ENCODE measurements around the gene GATA5.

The GATA5 gene

DNA sequence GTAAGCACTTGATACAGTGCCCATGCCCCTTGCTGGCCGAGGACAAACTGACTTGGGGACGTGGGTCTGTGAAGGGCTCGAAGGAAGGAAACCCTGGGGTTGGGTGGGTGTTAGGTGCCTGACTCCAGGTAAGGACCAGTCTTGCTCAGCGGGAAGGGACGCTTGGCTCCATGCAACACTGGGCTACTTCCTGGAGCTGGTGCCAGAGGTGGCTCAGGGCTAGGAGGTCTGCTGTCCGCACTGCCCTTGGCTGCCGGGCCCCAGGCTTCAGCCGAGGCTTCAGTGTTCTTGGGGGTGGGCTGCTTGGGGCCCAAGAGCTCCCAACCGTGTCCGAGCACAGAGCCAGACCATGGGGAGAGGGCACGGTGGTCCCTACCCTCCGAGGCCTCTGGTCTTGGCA lies 5.3 kb downstream of the GATA5 start:
- DNase-seq = no peak

GRCh38 chr20:62470001-62470400 lies 5.8 kb downstream of the GATA5 start:
- DNase-seq = no peak

DNA sequence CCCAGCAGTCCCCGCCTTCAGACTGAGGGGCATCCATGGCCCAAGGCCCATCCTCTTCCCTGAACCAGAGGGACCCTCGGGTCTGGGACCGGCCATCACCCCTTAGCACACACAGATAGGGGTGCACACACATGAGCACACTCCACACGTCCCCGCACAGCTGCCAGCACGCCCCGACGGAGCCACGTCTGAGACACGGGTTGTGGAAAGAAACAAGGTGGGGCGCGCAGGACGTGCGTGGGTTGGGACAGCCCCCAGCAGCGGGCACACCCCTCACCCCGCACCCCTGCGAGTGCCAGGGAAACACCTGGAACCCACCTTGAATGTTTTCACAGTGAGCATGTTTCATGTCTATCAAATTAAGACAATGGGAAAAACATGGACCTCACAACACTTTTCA lies 6.4 kb downstream of the GATA5 start:
- no peak for DNase-seq

DNA sequence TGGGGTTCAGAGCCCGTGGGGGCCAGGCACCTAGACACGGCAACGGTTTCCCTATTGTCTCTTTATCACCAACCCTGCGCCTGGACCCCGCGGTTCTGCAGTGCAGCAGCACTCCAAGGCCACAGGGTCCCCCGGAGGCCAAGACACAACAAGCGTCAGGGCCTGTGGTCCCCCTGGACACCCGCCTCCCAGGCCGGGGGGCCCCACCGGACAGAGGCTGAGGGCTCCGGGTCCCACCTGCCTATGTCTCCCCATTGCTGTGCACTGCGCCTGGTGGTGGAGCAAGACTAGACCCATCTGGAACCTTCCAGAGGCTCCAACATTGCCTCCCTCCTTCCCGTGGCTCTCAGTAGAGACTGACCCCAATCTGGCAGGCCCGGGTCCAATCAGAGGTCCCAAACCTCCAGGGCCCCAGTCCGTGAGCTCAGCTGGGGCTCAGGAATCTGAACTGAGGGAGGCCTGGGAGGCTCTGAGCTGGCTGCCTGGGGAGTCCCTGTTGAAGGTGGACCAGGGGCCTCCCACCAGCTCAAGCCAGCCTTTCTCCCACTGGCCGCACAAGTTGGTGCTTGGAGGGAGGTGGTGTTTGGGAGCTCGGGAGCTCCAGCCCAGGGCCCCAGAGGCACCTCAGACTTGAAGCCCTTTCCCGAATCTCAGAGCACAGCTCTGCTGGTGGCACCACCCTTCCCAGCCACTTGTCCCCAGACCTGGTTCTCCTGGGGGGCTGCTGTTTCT lies 8.8 kb downstream of the GATA5 start:
- no peak for DNase-seq

- DNase-seq = no peak
These were observed 9.6 kb downstream of the GATA5 start for GRCh38 chr20:62466072-62466760.

DNA sequence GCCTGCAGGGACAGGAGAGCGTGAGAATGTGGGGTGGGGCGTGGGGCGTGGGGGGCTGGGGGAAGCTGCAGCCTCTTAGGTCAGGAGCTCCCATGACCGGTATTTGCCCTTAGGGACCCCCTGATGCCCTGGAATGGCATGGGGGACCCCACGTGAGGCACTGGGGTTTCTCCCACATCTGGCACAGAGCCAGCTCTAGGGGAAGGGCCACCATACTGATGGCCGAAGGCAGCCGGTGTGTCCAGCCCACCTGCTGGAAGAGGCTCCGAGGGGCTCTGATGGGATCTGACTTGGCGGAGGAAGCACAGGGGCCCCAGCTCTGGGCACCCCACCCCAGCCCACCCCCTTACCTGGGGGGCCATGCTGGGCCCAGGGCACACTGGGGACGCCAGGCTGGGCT lies 10.8 kb downstream of the GATA5 start:
- no peak for DNase-seq

GRCh38 chr20:62464425-62464770 lies 11.4 kb downstream of the GATA5 start:
- DNase-seq = no peak

DNA sequence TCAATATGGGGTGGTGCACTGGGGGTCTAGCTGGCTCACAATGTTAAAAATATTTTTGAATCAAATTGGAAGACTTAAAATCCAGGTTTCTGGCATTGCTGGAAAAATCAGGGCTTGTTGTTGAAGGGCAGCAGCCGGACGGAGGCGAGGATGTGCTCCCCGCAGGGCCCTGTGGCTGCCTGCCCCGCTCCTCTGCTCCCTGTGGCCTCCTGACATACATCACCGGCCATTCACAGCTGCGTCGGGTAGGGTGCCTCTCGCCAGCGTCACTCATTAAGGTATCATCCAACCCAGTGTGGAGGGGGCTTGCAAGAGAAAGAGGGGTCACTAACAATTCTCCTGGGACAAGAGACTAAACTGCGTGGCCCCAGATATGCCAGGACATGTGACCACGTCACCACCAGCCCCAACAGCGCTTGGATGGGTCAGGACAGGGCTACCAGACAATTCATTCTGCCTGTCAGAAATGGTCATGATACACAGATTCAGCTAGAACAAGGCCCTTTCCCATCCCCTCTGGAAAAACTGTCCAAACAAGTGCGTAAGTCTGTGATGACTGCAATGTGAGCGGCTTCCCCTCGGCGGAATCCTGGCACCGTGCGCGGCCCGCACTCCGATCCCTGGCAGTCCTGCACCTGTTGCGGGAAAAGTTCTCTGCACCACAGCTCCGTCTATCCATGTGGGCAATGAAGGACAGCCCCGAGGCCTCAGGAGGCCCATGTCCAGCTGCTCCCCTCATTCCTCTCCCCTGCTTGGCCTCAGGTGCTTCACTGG lies 12.0 kb downstream of the GATA5 start:
- no peak for DNase-seq

- DNase-seq = no peak
These were observed 12.7 kb downstream of the GATA5 start for GRCh38 chr20:62462976-62463592.

GRCh38 chr20:62461834-62462233 lies 14.0 kb downstream of the GATA5 start:
- DNase-seq = no peak

- no peak for DNase-seq
These were observed 14.6 kb downstream of the GATA5 start for GRCh38 chr20:62461157-62461556.

DNA sequence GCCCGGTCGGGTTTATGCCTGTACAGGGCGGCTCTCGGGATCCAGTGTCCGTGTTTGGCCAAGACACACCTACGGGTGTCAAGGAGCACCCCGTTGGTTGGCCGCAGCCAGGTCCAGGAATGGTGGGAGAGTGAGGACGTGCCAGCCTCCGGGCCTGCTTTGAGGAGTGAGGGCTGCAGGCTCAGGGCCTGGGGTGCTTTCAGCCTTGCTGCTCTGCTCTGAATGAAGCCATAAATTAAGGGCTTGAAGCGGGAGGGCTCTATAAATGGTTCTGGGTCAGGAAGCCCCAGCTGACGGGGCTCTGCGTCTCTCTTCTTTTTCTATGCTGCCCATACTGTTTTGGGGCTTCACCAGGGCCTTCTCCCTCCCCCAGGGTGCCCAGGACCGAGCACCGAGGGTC lies 15.1 kb downstream of the GATA5 start:
- no peak for DNase-seq

GRCh38 chr20:62459488-62459887 lies 16.3 kb downstream of the GATA5 start:
- no peak for DNase-seq

DNA sequence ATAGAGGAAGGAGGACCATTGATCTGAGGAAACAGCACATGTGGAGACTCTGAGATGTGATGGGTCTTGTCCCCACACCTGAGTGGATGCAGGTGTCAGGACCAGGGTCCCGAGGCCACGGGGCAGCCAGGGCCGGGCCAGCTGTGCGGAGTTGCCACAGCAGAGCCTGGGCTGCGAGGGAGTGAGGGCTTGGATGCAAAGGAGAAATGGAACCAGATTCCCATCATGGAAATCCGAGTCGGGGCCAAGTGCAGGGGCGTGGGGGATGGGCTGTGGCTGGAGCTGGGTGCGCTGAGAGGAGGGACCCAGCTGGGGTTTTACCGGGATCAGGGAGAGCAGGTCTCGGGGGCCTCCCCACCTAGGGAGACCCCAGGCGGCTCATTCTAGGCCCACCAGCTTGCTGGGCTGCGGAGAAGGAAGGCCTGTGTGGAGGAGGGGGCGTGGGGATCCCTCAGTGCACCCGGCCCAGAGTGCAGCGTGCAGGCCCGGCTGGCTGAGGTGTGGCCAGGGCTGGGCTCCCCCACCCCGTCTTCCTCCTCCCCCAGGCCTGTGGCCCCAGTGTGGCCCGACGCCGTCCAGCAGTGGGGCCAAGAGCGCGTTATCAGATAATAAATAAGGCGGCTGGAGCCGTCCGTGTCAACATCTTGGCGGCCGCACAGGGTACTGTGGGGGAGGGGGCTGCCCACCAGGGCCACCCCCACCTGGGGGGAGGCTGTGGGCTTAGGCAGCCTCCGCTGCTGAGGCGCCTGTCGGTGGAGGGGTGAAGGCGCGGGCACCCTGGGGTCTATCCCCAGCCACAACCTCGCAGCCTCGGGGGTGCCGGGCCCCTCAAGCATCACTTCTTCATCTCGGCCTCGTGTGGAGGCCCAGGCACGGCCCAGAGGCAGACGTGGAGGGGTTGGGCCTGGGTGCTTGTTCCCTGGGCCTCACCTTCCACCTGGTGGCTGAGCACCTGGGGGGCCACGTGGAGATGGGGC lies 17.2 kb downstream of the GATA5 start:
- DNase-seq = no peak

- no peak for DNase-seq
These were observed 18.0 kb downstream of the GATA5 start for GRCh38 chr20:62457831-62458230.

GRCh38 chr20:62457098-62457497 lies 18.7 kb downstream of the GATA5 start:
- DNase-seq = no peak

DNA sequence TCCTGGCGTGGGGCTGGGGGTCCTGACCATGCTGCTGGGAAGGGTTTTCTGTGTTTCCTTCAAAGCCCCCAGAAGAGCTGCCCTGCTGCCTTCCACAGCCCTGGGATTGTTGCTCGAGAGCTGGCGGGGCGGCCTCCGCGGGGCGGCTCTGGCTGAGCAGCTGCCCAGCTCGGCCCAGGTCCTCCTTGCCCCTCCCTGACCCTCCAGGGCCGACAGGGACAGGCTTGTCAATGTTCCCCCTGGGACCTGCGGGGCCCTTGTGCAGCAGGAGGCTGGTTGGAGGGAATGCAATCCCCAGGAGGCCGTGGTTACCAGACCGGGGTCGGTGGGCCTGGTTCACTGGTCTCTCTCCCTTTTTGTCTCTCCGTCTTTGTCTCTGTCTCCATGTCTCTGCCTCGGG lies 19.9 kb downstream of the GATA5 start:
- no peak for DNase-seq

GRCh38 chr20:62454904-62455636 lies 20.7 kb downstream of the GATA5 start:
- DNase-seq = no peak

GRCh38 chr20:62453186-62453808 lies 22.5 kb downstream of the GATA5 start:
- no peak for DNase-seq

DNA sequence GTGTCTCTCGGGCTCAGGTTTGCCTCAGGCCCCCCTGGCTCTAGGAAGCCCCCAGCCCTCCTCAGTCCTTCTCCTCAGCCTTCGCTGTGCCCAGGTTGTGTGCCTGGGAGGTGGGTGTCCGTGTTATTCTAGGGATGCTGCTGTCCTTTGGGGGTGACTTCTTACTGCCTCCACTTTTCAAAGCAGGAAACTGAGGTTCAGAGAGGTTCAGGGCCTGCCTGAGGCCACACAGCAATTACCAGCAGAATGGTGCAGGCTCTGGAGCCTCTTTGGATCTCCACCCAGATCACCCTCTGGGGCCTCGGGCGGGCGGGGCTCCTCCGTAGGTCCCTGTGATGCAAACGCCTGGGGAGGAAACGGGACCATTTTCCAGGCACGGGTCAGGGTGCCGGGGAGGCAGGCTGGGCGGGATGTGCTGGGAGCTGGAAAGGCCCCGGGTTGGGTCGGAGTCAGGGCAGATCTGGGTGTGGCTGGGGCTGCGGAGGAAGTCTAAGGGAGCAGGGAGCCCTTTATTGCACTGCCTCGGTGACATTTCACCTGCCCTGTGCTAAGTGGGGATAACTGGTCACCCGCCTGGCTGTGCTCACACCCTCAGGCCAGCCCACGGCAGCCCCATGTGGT lies 23.2 kb downstream of the GATA5 start:
- no peak for DNase-seq

GRCh38 chr20:62451970-62452369 lies 23.8 kb downstream of the GATA5 start:
- DNase-seq = no peak

All from stimulated activated CD4-positive, alpha-beta T cell treated with anti-CD3 and anti-CD28 coated beads, Interleukin-2, amount 100 ng/mL, for 48 hours (primary cell).